SK-N-SH (cell line): ENCODE data around the gene ACSL6. TPM values are rescaled to one million over a fixed set of nuclear protein-coding genes. Genes with fewer than 3 reads are reported as not detected.
A peak's percentile ranks its signal among the peaks of the same experiment; 100 is the strongest.

Experiments
- CTCF ChIA-PET: fragments of 300-600, 350-600 bp; formaldehyde crosslinking; extraction: SDS; loops from one replicate; lab custom pipeline; 2021; lab: Yijun Ruan, JAX
- POLR2A ChIA-PET: fragments of 350-600 bp; sonication (Branson Sonifier 250); formaldehyde crosslinking; extraction: SDS; loops from one replicate; lab custom pipeline; 2020; ENCODE audit warnings: antibody characterized with exemption, inconsistent platforms; lab: Yijun Ruan, JAX
- DNase-seq: peaks from one replicate; pipeline ENCODE4 v3.0.0; 2012
- H2AFZ ChIP-seq: fragments of 200-600 bp; sonication (generic); 2 replicates; pipeline ENCODE4 v1.8.1; 2016; ENCODE audit warnings: antibody characterized with exemption, mild to moderate bottlenecking, low read depth
- H3F3A ChIP-seq: fragments of 200-600 bp; sonication (generic); replicated peaks from 2 replicates; pipeline ENCODE3; 2016; ENCODE audit warnings: antibody characterized with exemption, mild to moderate bottlenecking; ENCODE audit not compliant: insufficient read depth
- H3K27ac ChIP-seq, 2 experiments: fragments of 200-500 bp in 1 of 2; fragments of 200-600 bp in 1 of 2; sonication (Bioruptor generic) in 1 of 2; sonication (generic), shearing (Covaris generic) in 1 of 2; 2 replicates each; pipeline versions ENCODE4 v1.5.1 to v1.6.1; 2014 to 2016; ENCODE audit warnings: low read depth in 2 of 2, inconsistent platforms in 1 of 2, low read length in 1 of 2, mild to moderate bottlenecking in 1 of 2, mixed read lengths in 1 of 2
- H3K27me3 ChIP-seq: fragments of 200-600 bp; sonication (generic), shearing (Covaris generic); 2 replicates; pipeline ENCODE4 v1.6.1; 2016; ENCODE audit warnings: mixed run types; ENCODE audit not compliant: insufficient read depth
- H3K36me3 ChIP-seq, 2 experiments: fragments of 200-500 bp in 1 of 2; fragments of 200-600 bp in 1 of 2; sonication (Bioruptor generic) in 1 of 2; sonication (generic) in 1 of 2; replicated peaks in 1 of 2; 2 replicates each; pipeline versions ENCODE3 to v1.5.1; 2014 to 2016; ENCODE audit warnings: low read length in 1 of 2, mild to moderate bottlenecking in 1 of 2; ENCODE audit not compliant: insufficient read depth in 2 of 2, control insufficient read depth in 1 of 2
- H3K4me1 ChIP-seq, 2 experiments: fragments of 200-500 bp in 1 of 2; fragments of 200-600 bp in 1 of 2; sonication (Bioruptor generic) in 1 of 2; sonication (generic), shearing (Covaris generic) in 1 of 2; 2 replicates each; pipeline versions ENCODE4 v1.5.1 to v1.6.1; 2014 to 2016; ENCODE audit warnings: low read depth in 1 of 2, low read length in 1 of 2, mixed run types in 1 of 2; ENCODE audit not compliant: insufficient read depth in 2 of 2, control insufficient read depth in 1 of 2
- H3K4me2 ChIP-seq: fragments of 200-600 bp; sonication (generic), shearing (Covaris generic); 2 replicates; pipeline ENCODE4 v1.6.1; 2017; ENCODE audit warnings: mixed run types
- H3K4me3 ChIP-seq, 2 experiments: fragments of 200-500 bp in 1 of 2; fragments of 200-600 bp in 1 of 2; sonication (Bioruptor generic) in 1 of 2; sonication (generic), shearing (Covaris generic) in 1 of 2; 2 replicates each; pipeline versions ENCODE4 v1.5.1 to v1.8.1; 2014 to 2016; ENCODE audit warnings: low read depth in 2 of 2, inconsistent platforms in 1 of 2, low read length in 1 of 2, mild to moderate bottlenecking in 1 of 2, mixed read lengths in 1 of 2, moderate library complexity in 1 of 2
- H3K79me2 ChIP-seq: fragments of 200-600 bp; sonication (generic); 2 replicates; pipeline ENCODE4 v1.8.1; 2017; ENCODE audit warnings: mild to moderate bottlenecking; ENCODE audit not compliant: insufficient read depth
- H3K9ac ChIP-seq: fragments of 200-600 bp; sonication (generic); 2 replicates; pipeline ENCODE4 v1.6.1; 2017; ENCODE audit warnings: mixed run types
- H3K9me2 ChIP-seq: fragments of 200-600 bp; sonication (generic); 2 replicates; pipeline ENCODE4 v1.6.1; 2017; ENCODE audit warnings: mixed run types
- H3K9me3 ChIP-seq: fragments of 200-600 bp; sonication (generic); 2 replicates; pipeline ENCODE4 v1.6.1; 2017; ENCODE audit warnings: mixed run types, mild to moderate bottlenecking, moderate library complexity
- H4K20me1 ChIP-seq: fragments of 200-600 bp; sonication (generic); 2 replicates; pipeline ENCODE4 v1.6.1; 2017; ENCODE audit warnings: mild to moderate bottlenecking, mixed run types; ENCODE audit not compliant: insufficient read depth
- ELF1 ChIP-seq: IDR thresholded peaks from 2 replicates; pipeline ENCODE4 v1.4.0; 2012
- EP300 ChIP-seq, 2 experiments: IDR thresholded peaks; 2 replicates each; pipeline versions ENCODE4 v1.4.0 to v1.6.1; 2012; ENCODE audit warnings: borderline replicate concordance in 1 of 2, low read depth in 1 of 2, low read length in 1 of 2
- FOXJ3 ChIP-seq: sonication (generic); formaldehyde crosslinking; IDR thresholded peaks from 2 replicates; pipeline ENCODE4 v1.5.1; 2020; ENCODE audit warnings: mild to moderate bottlenecking, missing genetic modification reagents
- FOXM1 ChIP-seq: IDR thresholded peaks from 2 replicates; pipeline ENCODE4 v1.4.0; 2012; ENCODE audit warnings: low read depth, mild to moderate bottlenecking
- GABPA ChIP-seq: IDR thresholded peaks from 2 replicates; pipeline ENCODE4 v1.4.0; 2012; ENCODE audit warnings: low read depth, mild to moderate bottlenecking
- GATA2 ChIP-seq: sonication (generic); formaldehyde crosslinking; IDR thresholded peaks from 2 replicates; pipeline ENCODE4 v1.5.0; 2020; ENCODE audit warnings: mild to moderate bottlenecking, missing genetic modification reagents
- MXI1 ChIP-seq: IDR thresholded peaks from 2 replicates; pipeline ENCODE4 v1.6.1; 2012; ENCODE audit warnings: mild to moderate bottlenecking, low read depth, low read length, improper control_type of control experiment
- NFIC ChIP-seq: IDR thresholded peaks from 2 replicates; pipeline ENCODE4 v1.4.0; 2012; ENCODE audit warnings: borderline replicate concordance
- NRF1 ChIP-seq: IDR thresholded peaks from 2 replicates; pipeline ENCODE4 v1.6.1; 2012; ENCODE audit warnings: low read depth, mild to moderate bottlenecking, low read length
- PBX3 ChIP-seq: IDR thresholded peaks from 2 replicates; pipeline ENCODE4; 2012
- RAD21 ChIP-seq: IDR thresholded peaks from 2 replicates; pipeline ENCODE4 v1.6.1; 2012; ENCODE audit warnings: mild to moderate bottlenecking, low read length
- RCOR1 ChIP-seq: fragments of 150-350 bp; IDR thresholded peaks from 2 replicates; pipeline ENCODE4 v1.6.1; 2017; ENCODE audit warnings: antibody characterized with exemption, low read length
- RFX5 ChIP-seq: IDR thresholded peaks from 2 replicates; pipeline ENCODE4 v1.6.1; 2012; ENCODE audit warnings: mild to moderate bottlenecking, improper control_type of control experiment, low read length
- TAF1 ChIP-seq: IDR thresholded peaks from 2 replicates; pipeline ENCODE4 v1.6.1; 2012; ENCODE audit warnings: low read depth, mild to moderate bottlenecking, low read length, moderate library complexity, borderline replicate concordance
- TCF12 ChIP-seq: IDR thresholded peaks from 2 replicates; pipeline ENCODE4 v1.4.0; 2012
- YY1 ChIP-seq: IDR thresholded peaks from 2 replicates; pipeline ENCODE4 v1.4.0; 2012; ENCODE audit warnings: low read depth, mild to moderate bottlenecking
- WGBS: methylation state at CpG from one replicate; pipeline ENCODE4 v1.1.6; 2017; ENCODE audit warnings: low lambda C conversion rate; 5-methylcytosine and 5-hydroxymethylcytosine counted together
- polyA plus RNA-seq, 3 experiments: library from polyadenylated mRNA; depleted of rRNA; stranded (reverse); fragments of >200 nt; gene quantifications; 2 replicates each; pipeline ENCODE4 v1.2.3, GENCODE V29; 2012
- TF ChIP-seq, protein P1 (sequence below): IDR thresholded peaks from 2 replicates; pipeline ENCODE4 v1.4.0; 2012; ENCODE audit warnings: low read depth
- TF ChIP-seq, protein P2 (sequence below): fragments of 150-350 bp; IDR thresholded peaks from 2 replicates; pipeline ENCODE4 v1.6.1; 2017; ENCODE audit warnings: antibody characterized with exemption, low read length, low read depth, borderline replicate concordance
- TF ChIP-seq, protein P3 (sequence below): IDR thresholded peaks from 2 replicates; pipeline ENCODE4 v1.4.0; 2012; ENCODE audit warnings: low read depth, borderline replicate concordance
- TF ChIP-seq, protein P4 (sequence below): fragments of 200-600 bp; sonication (generic); IDR thresholded peaks from 2 replicates; pipeline ENCODE4 v1.6.1; 2017; ENCODE audit warnings: antibody characterized with exemption, mild to moderate bottlenecking, moderate library complexity

Gene ACSL6
- polyA plus RNA-seq, 1 of the 3 experiments (the other 2 are of a cell fraction) = 0.46 TPM

GRCh38 chr5:132056610-132057497, 45.4 kb upstream of the ACSL6 start:
- TF ChIP-seq RFX5 (no peak), MXI1 (no peak), EP300 (IDR thresholded peaks at IDR 0.05; ENCODE audit: borderline replicate concordance in 1 of 2, low read depth in 1 of 2, low read length in 1 of 2) (no peak), TCF12 (no peak), TAF1 (no peak), FOXM1 (no peak), RCOR1 (no peak), YY1 (no peak), RAD21 (no peak), GATA2 (CRISPR knock-in tag) (no peak), NFIC (no peak)
- TF ChIP-seq, protein P1, sequence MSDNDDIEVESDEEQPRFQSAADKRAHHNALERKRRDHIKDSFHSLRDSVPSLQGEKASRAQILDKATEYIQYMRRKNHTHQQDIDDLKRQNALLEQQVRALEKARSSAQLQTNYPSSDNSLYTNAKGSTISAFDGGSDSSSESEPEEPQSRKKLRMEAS = no peak
- TF ChIP-seq, protein P2, sequence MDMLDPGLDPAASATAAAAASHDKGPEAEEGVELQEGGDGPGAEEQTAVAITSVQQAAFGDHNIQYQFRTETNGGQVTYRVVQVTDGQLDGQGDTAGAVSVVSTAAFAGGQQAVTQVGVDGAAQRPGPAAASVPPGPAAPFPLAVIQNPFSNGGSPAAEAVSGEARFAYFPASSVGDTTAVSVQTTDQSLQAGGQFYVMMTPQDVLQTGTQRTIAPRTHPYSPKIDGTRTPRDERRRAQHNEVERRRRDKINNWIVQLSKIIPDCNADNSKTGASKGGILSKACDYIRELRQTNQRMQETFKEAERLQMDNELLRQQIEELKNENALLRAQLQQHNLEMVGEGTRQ = no peak
- 81% methylated on average over 8 of the region's 14 CpGs for WGBS
- Histone ChIP-seq H2AFZ (no peak overlapping the region), H3K4me3 (no peak overlapping the region), H3K36me3 (no peaks in the 10 kb centered on the region), H3K4me1 (no peaks in the 10 kb centered on the region), H3K4me2 (no peak overlapping the region), H3F3A (no peaks in the 10 kb centered on the region), H3K9me2 (no peaks in the 10 kb centered on the region), H3K27me3 (no peaks in the 10 kb centered on the region; the same call in 1 of the 2 replicates), H3K9ac (no peak overlapping the region), H3K9me3 (no peaks in the 10 kb centered on the region), H3K27ac (no peak overlapping the region), H3K79me2 (no peaks in the 10 kb centered on the region), H4K20me1 (no peaks in the 10 kb centered on the region)
- ChIA-PET POLR2A (no interaction called here), CTCF (interaction anchor here (0.6 to 1.6 kb wide), 5 partner anchors 9 to 679 kb away, joined by 3 to 7 read pairs (median 3); no protein-coding TSS in a partner anchor)
- peak; percentile 5 for DNase-seq

- POLR2A ChIA-PET = no interaction called here
- 69% methylated on average over 12 of the region's 12 CpGs for WGBS
- no peak overlapping the region for H2AFZ ChIP-seq
- no peaks in the 10 kb centered on the region for H3K9me3 ChIP-seq
- H3K27me3 ChIP-seq = no peaks in the 10 kb centered on the region; the same call in 1 of the 2 replicates
- H3K9me2 ChIP-seq = no peaks in the 10 kb centered on the region
- H3F3A ChIP-seq = no peaks in the 10 kb centered on the region
- CTCF ChIA-PET = interaction anchor here (1.1 to 4.1 kb wide), 3 partner anchors 7 to 568 kb away, joined by 3 to 22 read pairs (median 7); no protein-coding TSS in a partner anchor
- H3K4me1 ChIP-seq = no peaks in the 10 kb centered on the region
- H3K4me2 ChIP-seq = no peak overlapping the region
- no peaks in the 10 kb centered on the region for H3K36me3 ChIP-seq
- H3K79me2 ChIP-seq = no peaks in the 10 kb centered on the region
- peak; percentile 37 for DNase-seq
- H3K4me3 ChIP-seq = no peak overlapping the region
- H3K9ac ChIP-seq = no peak overlapping the region
- no peaks in the 10 kb centered on the region for H4K20me1 ChIP-seq
- no peak overlapping the region for H3K27ac ChIP-seq
- TF ChIP-seq, protein P3, sequence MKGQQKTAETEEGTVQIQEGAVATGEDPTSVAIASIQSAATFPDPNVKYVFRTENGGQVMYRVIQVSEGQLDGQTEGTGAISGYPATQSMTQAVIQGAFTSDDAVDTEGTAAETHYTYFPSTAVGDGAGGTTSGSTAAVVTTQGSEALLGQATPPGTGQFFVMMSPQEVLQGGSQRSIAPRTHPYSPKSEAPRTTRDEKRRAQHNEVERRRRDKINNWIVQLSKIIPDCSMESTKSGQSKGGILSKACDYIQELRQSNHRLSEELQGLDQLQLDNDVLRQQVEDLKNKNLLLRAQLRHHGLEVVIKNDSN = no peak
- TF ChIP-seq RAD21 (no peak), FOXM1 (no peak), PBX3 (no peak), GABPA (no peak), MXI1 (no peak), RFX5 (no peak), NRF1 (no peak), FOXJ3 (no peak), TAF1 (no peak), EP300 (IDR thresholded peaks at IDR 0.05; ENCODE audit: borderline replicate concordance in 1 of 2, low read depth in 1 of 2, low read length in 1 of 2) (no peak), ELF1 (no peak), YY1 (no peak), TCF12 (no peak)
- TF ChIP-seq, protein P4, sequence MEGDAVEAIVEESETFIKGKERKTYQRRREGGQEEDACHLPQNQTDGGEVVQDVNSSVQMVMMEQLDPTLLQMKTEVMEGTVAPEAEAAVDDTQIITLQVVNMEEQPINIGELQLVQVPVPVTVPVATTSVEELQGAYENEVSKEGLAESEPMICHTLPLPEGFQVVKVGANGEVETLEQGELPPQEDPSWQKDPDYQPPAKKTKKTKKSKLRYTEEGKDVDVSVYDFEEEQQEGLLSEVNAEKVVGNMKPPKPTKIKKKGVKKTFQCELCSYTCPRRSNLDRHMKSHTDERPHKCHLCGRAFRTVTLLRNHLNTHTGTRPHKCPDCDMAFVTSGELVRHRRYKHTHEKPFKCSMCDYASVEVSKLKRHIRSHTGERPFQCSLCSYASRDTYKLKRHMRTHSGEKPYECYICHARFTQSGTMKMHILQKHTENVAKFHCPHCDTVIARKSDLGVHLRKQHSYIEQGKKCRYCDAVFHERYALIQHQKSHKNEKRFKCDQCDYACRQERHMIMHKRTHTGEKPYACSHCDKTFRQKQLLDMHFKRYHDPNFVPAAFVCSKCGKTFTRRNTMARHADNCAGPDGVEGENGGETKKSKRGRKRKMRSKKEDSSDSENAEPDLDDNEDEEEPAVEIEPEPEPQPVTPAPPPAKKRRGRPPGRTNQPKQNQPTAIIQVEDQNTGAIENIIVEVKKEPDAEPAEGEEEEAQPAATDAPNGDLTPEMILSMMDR = no peak
These were observed 44.6 kb upstream of the ACSL6 start for GRCh38 chr5:132055808-132056609.
